Bone marrow (tissue), 2 donors: ENCODE results near the gene CSTF1.

Source experiments
- DNase-seq, 2 donors: peaks; one replicate each; lab custom pipeline; 2025; lab: John Stamatoyannopoulos, UW

CSTF1 gene

DNA sequence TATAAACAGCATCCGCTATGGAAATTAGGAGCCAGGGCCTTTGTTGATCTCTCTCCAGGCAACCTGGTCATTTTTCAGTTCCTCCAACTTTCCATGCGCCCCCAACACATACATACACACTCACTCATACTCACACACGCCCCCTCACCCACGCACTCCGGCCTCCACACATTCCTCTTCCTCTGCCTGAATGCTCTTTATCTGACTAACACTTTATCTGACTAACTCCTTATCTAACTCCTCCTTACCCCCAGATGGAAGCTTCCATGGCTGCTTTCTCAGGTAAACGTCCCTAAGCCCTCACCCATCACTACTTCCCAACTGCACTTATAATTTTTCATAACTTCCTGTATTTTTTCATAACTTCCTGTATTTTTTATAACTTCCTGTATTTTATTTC, 37.1 kb downstream of the CSTF1 start:
- no peak for DNase-seq

DNA sequence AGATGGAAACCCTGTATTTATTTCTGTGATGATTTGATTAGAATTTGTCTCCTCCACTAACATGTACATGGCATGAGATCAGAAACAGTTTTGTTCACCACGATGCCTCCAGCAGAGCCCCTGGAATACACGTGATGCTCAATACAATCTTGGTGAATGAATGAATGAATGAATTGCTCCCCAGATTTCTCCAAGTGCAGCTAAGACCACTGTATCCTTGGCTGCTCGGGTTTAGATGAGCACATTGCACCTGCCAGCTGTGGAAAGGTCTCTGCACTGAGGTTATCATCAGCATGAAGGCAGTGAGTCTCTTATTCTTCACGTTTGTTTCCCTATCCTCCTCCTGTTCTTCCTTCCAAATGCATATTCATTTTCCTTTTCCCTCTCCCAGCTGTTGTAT, 37.5 kb downstream of the CSTF1 start:
- DNase-seq = no peak

GRCh38 chr20:56430461-56430860, 38.0 kb downstream of the CSTF1 start:
- no peak for DNase-seq

- no peak for DNase-seq
Measured at GRCh38 chr20:56430957-56431356, 38.5 kb downstream of the CSTF1 start.

GRCh38 chr20:56431471-56431870, 39.0 kb downstream of the CSTF1 start:
- no peak for DNase-seq

GRCh38 chr20:56433221-56433879, 40.9 kb downstream of the CSTF1 start:
- DNase-seq = no peak

DNA sequence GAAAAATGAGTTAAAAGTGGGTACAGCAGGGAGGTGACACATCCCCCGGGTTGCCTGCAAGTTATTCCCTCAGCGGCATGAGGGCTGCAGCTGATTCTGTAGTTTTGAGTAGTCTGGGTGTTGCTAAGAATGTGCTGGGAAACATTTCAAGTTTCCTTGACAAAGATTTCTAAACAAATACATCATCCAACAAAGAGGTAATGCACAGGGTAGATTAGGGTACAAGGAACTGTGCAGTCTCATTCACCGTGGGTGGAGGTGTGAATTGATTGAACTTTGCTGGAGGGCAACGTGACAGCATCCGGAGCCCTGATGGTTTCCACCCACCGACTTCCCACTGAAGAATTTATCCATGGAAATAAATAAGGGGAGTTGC, 41.4 kb downstream of the CSTF1 start:
- DNase-seq = no peak

- no peak for DNase-seq
Measured at GRCh38 chr20:56437196-56437960, 44.9 kb downstream of the CSTF1 start.

DNA sequence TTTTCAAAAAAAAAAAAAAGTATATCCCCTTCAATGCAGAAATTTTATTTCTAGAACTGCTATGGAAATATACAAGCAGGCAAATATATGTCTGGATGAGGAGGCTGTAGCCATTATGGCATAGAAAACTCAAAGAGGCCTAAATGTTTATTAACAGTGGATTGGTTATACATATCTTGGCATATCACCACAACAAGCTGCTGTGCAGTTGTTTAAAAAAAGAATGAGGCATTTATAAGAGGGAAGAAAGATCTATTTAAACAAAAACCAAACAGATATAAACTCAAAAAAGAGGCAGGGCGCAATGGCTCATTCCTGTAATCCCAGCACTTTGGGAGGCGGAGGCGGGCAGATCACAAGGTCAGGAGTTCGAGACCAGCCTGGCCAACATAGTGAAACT, 45.8 kb downstream of the CSTF1 start:
- no peak for DNase-seq

- DNase-seq = peak in 1 of 2 donors; percentile 7
Measured at GRCh38 chr20:56439771-56440291, 47.4 kb downstream of the CSTF1 start.

- no peak for DNase-seq
Measured at GRCh38 chr20:56440346-56441007, 48.0 kb downstream of the CSTF1 start.

- peak in 1 of 2 donors; percentile 15 for DNase-seq
Measured at GRCh38 chr20:56442389-56443365, 50.2 kb downstream of the CSTF1 start.

GRCh38 chr20:56443654-56444540, 51.5 kb downstream of the CSTF1 start:
- DNase-seq = no peak

DNA sequence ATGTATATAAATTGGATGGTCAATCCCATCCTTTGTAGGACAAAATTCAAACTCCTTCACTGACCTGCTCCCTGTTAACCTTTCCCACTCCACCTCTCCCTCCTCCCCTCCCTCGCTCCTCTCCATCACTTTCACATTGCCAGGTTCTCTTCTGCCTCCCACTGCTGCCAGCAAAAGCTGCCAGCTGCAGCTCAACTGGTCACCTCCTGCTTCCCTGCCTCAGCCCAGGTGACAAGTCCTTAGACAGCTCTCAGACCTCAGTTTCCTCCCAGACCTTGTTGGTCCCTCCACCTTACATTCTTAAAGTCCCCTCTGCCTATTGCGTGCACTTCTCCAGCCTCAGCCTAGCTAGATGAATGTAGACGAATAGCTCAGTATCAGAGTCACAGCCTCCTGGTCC, 52.7 kb downstream of the CSTF1 start:
- no peak for DNase-seq

DNA sequence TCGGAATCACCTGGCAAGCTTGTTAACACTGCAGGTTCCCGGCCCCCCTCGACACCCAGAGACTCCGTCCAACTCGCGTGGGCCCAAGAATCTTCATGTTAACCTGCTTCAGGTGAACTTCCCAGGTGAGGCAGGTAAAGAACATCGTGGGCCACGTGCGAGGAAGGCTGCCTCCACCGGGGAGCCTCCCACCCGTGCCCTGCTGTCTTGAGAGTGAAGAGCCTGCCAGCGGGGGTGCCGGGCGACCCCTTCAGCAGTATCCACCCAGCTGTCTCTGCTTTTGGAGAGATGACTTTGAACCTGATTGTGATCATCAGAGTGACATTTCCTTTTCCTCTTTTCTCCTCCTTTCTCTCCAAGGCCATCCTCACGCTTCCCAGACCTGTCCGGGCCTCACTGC, 53.1 kb downstream of the CSTF1 start:
- no peak for DNase-seq

- DNase-seq = no peak
Measured at GRCh38 chr20:56447227-56447626, 54.8 kb downstream of the CSTF1 start.

- DNase-seq = no peak
Measured at GRCh38 chr20:56449459-56449858, 57.0 kb downstream of the CSTF1 start.

DNA sequence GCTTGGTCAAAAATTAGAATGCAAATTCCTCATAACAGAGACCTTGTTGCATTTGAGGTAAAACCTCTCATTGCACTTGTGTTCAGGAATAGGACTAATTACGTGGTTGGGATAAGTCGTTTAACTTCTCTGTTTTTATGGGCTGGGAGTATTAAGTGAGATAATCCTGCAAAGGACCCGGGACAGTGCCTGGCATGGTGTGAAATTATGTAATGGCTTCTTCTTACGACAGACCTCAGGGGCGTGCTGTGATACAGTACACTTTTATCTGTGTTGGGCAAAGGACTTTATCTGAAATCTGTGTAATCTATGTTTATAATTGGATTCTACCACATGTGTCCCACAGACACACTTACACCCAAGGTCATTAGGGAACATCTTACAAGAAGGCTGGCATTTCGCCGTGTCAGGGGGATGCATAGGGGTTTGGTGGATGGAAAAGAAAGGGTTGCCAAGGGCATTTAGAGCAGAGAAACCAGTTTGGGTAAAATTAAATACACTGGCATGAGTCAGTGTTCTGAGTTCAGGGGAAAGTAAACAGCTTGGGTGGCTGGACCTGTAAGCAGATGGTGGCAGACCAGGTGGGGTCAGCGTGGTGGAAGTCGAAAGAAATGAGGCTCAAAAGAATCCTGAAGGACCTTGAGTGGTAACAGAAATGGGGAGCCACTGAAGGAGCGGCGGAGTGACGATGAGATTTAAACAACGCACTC, 58.8 kb downstream of the CSTF1 start:
- no peak for DNase-seq

DNA sequence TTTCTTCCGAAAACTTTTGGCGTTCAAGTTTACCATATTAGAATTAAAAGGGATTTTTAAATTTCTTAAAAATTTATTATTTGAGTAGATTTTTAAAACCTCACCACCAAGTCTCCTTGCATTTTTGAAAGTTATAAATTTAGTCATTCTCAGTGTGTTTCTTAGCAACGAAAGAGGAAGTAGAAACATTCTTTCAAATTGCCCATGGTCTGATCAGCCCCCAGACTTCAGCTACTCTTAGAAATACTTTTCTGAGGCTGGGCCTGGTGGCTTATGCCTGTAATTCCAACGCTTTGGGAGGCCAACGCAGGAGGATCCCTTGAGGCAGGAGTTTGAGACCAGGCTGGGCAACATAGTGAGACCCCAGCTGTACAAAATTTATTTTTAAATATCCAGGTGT, 60.9 kb downstream of the CSTF1 start:
- peak in 1 of 2 donors; percentile 41 for DNase-seq

DNA sequence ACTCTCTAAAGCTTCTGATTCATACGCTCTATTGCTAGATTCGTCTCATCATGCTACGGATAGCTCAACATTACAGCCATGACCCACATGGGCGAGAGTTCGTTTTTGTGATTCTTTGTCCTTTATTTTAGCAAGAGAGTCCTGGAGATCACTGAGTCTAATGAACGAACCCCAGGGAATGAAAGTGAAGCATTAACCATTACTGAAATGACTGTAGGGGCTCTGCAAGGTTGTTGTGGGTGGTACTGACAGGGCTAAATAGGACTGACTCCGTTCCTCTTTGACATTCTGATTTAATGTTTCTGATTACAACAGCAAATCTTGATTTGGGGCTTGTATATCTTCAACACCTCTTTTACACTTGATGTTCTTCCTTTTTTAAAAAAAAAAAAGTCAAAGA, 62.3 kb downstream of the CSTF1 start:
- no peak for DNase-seq
